Activated effector memory CD4-positive, alpha-beta T cell treated with Interleukin-2 at 50 U/mL for 16 hours (primary cell): Measurements from ENCODE around the gene ARHGEF9.

ENCODE experiments used
- DNase-seq: peaks from one replicate; pipeline ENCODE4 v3.0.0-alpha.2; 2020

ARHGEF9 gene

GRCh38 chrX:63744850-63745394 lies 40.1 kb downstream of the ARHGEF9 start:
- no peak for DNase-seq

- no peak for DNase-seq
These were observed 41.4 kb downstream of the ARHGEF9 start for GRCh38 chrX:63743596-63743995.

- no peak for DNase-seq
These were observed 44.6 kb downstream of the ARHGEF9 start for GRCh38 chrX:63740382-63740781.

GRCh38 chrX:63739885-63740284 lies 45.1 kb downstream of the ARHGEF9 start:
- DNase-seq: no peak

GRCh38 chrX:63738696-63739095 lies 46.3 kb downstream of the ARHGEF9 start:
- DNase-seq: no peak

GRCh38 chrX:63737131-63737921 lies 47.7 kb downstream of the ARHGEF9 start:
- DNase-seq: no peak

- DNase-seq: no peak
These were observed 49.1 kb downstream of the ARHGEF9 start for GRCh38 chrX:63735882-63736281.

- DNase-seq: no peak
These were observed 64.7 kb downstream of the ARHGEF9 start for GRCh38 chrX:63720293-63720692.

- DNase-seq: no peak
These were observed 65.4 kb downstream of the ARHGEF9 start for GRCh38 chrX:63719633-63720032.

- DNase-seq: no peak
These were observed 66.9 kb downstream of the ARHGEF9 start for GRCh38 chrX:63718010-63718694.

- DNase-seq: no peak
These were observed 71.5 kb downstream of the ARHGEF9 start for GRCh38 chrX:63713526-63713925.

GRCh38 chrX:63708801-63709200 lies 76.2 kb downstream of the ARHGEF9 start:
- DNase-seq: no peak

GRCh38 chrX:63702556-63702955 lies 82.5 kb downstream of the ARHGEF9 start:
- DNase-seq: no peak

GRCh38 chrX:63686878-63687714 lies 97.9 kb downstream of the ARHGEF9 start:
- no peak for DNase-seq

- no peak for DNase-seq
These were observed 104.6 kb downstream of the ARHGEF9 start for GRCh38 chrX:63680423-63680822.

GRCh38 chrX:63679432-63679831 lies 105.6 kb downstream of the ARHGEF9 start:
- DNase-seq: no peak

- DNase-seq: no peak
These were observed 109.3 kb downstream of the ARHGEF9 start for GRCh38 chrX:63675716-63676115.

- DNase-seq: no peak
These were observed 111.1 kb downstream of the ARHGEF9 start for GRCh38 chrX:63673896-63674295.

- no peak for DNase-seq
These were observed 120.3 kb downstream of the ARHGEF9 start for GRCh38 chrX:63664741-63665140.

GRCh38 chrX:63664083-63664482 lies 120.9 kb downstream of the ARHGEF9 start:
- no peak for DNase-seq

GRCh38 chrX:63661676-63662075 lies 123.3 kb downstream of the ARHGEF9 start:
- no peak for DNase-seq

GRCh38 chrX:63658920-63659319 lies 126.1 kb downstream of the ARHGEF9 start:
- DNase-seq: no peak

- no peak for DNase-seq
These were observed 127.2 kb downstream of the ARHGEF9 start for GRCh38 chrX:63657821-63658220.
